NOMO-1 treated with dmso at 0.1 percent for 144 hours (cell line): ENCODE results near the gene GDF10.

Experiments
- DNase-seq: peaks from one replicate; lab custom pipeline; 2025; ENCODE audit not compliant: unreplicated experiment; lab: John Stamatoyannopoulos, UW

The GDF10 gene

DNA sequence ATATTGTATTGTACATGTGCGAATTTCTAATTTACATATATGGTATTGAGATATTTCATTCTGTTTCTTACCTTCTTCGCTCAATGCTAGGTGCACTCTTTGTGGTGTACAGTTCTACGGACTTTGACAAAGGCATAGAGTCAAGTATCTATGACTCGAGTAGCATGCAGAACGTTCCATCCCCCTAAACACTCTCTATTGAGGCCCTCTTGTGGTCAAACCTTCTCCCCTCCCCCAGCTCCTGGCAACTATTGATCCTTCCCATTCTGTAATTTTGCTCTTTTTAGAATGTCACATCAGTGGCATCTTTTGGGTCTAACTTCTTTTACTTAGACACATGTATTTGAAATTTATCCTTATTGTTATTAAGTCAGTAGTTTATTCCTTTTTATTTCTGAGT, 30.7 kb upstream of the GDF10 start:
- DNase-seq = no peak

DNA sequence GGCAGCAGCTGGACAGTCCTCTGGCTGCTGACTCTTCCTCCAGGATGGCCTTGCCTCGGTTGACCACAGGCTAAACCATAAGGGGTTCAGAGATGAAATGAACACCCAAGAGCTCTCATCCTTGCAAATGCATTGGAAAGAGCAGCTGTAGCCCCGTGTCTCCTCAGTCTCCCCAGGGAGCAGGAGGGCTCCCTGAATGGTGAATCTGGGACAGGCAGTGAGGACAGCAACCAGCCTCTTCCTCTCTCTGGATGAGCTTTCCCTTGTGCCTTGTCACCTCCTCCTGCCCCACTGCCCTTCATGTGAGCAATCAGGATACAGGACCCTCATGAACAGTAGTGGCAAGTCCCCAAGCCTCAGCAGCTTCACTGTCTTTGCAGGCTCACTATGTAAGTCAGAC, 23.9 kb upstream of the GDF10 start:
- no peak for DNase-seq

DNA sequence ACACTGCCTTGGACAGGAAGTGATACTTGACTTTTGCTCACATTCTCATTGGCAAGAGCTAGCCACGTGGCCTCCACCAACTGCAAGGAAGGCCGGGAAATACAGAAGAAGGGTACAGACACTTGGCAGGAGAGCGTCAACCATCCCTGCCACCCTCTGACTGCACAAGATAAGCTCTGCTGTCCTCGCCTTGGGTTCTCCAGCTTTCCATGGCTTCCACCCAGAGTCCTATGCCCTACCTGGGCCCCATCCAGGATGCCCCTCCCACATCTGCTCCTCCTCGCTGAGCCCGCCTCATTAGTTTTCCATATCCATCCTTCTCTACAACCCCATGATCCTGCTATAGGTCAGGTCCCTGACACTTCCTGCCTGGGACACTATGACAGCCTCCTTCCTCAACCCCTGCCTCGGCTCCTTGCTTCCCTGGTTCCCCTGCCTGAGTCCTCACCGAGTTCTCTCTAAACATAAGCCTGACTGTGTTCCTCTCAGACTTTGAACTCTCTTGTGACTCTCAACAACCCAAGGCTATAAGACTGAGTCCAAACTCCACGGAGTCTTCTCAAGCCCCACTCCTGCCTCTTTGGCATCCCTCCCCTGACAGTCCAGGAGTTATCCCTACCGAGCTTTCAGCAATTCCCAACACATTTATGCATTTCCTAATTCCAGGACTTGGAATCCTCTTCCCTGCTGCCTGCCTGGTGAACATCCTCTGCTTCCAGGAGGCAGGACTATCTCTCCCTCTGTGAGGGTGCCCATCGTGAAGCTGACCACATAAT, 23.2 kb upstream of the GDF10 start:
- no peak for DNase-seq

DNA sequence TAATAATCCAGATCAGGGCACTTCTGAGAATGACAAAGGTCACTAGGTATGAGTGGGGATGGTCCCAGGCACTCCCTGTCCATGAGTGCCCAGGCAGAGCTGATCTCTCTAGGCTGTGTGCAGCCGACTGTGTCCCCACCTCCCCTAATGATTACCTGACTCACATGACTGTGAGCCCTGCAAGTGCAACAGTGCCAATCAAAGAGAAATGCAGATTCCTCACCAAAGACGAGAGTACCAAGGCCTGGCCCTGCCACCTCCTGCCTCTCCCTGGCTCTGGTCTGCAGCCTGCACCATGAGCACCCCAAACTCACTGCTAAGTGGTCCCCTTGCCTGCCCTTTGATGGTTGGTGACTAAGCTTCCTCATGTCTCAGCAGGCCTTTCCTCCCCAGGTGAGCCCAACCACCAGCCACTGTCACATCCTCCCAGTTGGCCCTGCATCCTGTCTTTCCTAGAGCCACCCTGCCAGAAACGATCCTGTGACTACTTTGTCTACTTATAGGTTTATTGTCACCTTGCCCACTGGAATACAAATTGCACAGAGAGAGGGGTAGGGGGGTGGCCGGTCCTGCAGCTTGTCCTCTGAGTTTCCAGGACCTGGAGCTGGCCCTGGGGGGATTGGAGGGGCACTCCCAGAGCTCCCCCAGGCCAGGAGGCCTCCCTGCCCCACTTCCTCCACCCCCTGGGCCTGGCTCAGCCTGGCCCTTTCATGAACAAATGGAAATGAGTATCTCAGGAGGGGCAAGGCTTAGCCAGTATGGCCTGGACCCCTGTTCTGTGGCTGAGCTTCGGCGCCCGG, 22.4 kb upstream of the GDF10 start:
- no peak for DNase-seq

GRCh38 chr10:47278152-47278473, 21.9 kb upstream of the GDF10 start:
- no peak for DNase-seq

DNA sequence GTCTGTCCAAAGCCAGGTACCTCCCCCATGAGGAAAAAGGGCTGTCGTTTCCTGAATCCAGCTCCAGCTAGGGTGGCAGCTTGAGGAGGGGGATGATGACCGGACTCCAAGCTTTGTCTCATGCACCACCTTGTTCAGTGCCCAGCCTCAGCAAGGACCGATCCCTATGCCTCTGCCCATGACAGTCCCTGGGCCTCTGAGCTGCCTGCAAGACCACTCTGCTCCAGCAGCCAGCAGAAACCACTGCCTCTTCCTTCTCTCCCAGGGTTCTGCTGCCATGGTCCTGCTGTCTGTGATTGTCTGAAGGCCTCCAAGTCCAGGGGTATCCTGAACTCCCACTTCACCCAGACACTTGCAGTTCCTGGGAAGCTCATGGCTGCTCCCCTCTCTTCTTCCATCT, 21.3 kb upstream of the GDF10 start:
- DNase-seq = no peak

- DNase-seq = no peak
These were observed 20.7 kb upstream of the GDF10 start for GRCh38 chr10:47279276-47279675.

DNA sequence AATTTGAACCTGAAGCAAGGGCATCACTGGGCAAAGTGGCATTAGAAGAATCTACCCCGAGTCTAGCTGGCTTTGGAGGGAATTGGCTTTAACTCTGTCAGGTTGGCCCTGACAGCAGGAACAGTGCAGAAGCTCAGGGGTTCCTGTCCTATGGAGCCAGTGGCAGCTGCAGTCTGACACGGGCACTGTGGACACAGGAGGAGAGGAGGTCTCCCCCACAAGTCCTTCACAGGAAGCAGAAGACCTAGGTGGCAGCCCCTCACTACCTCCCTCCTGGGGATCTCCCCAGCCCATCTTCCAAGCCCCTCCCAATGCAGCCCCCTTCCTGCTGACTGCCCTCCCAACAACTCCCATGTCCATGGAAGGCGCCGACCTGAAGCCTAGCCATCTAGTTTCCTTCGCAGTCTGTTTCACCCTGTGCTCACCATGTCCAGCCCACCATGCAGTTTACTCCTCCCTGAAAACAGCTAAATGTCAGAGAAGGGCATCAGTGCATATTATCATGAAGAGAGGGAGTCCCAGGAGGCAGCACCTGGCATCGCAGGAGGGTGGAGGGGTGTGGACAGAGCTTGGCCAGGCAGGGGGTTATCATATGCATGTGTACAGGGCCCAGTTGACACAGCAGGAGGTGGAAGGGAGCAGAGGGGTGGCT, 17.9 kb upstream of the GDF10 start:
- DNase-seq = no peak

DNA sequence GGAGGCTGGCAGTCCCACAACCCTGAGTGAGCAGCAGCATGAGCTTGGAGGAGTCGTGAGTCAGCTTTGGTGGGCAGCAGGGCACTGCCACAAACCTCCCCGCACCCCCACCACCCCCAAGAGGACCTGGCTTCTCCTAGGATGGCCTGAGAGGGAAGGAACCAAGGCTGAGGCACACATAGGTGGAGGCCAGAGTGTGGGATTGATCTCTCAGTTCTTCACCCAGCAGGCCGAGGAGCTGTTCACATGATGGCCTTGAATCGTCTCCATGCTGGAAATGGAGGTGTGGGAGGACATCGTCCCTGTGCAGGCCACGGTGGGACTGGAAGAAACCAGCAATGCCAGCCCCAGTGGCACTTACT, 17.4 kb upstream of the GDF10 start:
- no peak for DNase-seq

GRCh38 chr10:47283101-47283630, 16.8 kb upstream of the GDF10 start:
- DNase-seq = no peak

DNA sequence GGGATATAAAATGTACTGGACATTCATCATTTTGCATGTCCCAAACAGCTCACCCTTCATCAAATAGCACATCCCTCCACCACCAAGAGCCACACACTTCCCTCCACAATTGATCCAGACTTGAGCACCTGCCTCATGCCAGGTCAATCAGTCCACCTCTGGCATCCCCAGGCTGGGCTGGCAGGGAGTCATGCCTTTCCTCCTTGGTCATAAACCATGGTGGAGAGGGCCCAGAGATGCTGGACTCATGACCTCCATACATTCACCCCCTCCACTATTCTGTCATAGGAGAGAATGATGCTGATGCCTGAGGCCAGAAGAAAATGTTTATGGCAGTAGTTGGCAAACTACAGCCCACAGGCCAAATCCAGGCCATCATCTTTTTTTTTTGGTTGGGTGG, 16.1 kb upstream of the GDF10 start:
- no peak for DNase-seq

DNA sequence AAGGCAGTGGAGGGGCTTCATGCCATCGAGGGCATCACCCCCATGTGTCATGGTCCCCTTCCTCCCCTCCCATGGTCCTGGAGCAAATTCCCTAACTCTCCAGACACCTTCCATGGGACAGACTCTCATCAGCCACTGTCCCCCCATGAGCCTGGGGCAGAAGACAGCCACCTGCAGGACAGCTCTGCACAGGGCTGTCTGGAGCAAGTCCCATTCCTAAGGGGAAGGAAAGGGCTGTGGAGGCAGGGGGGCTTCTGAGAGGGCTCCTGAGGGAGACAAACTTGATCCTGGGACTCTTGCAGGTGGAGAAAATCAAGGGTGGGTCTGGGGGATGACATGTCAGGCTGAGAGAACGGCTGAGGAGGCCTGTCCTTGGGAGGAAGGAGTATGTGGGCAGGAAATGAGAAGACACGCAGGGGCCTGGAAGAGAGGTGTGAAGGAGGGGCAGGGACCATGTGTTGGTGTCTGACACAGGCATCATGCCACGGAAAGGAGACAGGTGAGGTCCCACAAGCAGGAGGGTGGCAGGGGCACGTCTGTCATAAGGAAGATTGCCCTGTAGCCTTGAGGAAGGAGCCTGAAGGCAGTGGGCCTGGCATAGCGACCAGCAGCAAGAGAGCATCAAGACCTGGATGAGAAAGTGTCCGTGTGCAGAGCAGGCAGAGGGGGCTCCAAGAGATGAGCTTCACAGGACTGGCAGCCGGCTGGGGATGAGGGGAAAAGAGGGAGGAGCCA, 14.4 kb upstream of the GDF10 start:
- no peak for DNase-seq

DNA sequence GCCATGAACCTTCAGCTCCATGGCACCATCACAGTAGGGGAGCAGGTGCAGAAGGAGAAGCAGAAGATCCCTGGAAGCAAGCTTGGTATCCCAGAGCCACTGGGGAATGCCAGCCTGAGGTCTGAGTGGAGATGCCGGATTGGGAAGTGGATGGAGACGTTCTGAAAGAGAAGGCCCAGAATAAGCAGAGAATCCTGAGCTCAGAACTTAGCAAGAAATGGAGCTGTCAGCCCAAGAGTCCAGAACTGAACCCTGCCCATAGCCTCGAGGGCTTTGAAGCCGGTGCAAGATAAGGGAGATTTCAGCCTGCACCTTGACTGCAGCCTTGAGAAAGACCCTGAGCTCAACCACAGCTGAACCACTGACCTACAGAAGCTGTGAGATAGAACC, 13.9 kb upstream of the GDF10 start:
- no peak for DNase-seq

GRCh38 chr10:47286591-47287315, 13.2 kb upstream of the GDF10 start:
- DNase-seq = no peak

DNA sequence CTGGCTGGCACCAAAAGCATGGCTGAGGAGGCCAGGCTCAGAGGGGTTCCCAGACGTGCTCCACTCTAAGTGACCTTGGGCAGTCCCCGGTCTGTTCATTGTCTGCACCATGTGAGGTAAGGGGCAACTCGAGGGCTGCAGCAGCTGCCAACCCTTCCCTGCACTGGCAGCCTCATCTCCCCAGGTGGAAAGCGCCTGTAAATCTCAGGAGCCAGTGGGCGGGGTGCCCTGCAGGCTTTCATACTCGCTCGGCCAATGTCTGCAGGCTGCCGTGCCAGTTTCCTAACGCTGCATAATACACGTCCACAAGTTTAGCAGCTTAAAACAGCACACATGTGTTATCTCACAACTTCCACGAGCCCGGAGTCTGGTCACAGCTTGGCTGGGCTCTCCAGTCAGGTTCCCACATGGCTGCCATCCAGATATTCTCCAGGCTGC, 12.6 kb upstream of the GDF10 start:
- DNase-seq = no peak

DNA sequence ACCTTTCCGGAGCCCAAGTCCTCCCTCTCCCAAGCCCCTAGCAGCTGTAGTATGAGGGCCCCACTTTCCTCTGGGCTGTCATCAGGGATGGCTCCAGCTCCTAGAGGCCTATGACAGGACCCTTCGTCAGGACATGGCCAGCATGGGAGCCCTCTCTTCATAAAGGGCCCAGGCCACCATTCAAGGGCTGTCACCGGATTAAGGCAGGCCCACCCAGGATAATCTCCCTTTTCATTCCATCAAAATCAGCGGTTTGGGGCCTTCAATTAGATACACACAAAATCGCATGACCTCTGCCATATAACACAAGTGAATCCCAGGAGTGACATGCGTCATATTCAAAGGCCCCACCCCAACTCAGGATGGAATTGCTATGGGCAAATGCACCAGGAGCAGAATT, 12.2 kb upstream of the GDF10 start:
- DNase-seq = no peak

DNA sequence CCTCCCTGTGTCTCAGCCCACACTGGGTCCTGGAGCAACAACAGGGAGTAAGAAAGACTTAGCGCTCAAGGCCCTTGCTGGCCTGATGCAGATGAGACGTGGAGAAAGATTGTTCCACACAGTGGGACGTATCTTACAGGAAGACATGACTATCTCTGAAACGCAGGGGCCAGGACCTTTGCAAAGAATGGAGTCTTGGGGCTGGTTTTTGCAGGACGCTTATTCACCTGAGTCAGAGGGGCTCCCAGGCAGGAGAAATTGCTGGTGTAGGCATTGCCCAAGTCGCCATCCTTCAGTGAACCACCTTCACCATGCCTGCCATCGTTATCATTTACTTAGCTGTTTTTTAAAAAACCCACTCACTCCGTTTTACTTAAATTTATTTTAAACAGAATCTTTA, 11.8 kb upstream of the GDF10 start:
- DNase-seq = no peak

GRCh38 chr10:47288916-47289495, 11.0 kb upstream of the GDF10 start:
- no peak for DNase-seq

DNA sequence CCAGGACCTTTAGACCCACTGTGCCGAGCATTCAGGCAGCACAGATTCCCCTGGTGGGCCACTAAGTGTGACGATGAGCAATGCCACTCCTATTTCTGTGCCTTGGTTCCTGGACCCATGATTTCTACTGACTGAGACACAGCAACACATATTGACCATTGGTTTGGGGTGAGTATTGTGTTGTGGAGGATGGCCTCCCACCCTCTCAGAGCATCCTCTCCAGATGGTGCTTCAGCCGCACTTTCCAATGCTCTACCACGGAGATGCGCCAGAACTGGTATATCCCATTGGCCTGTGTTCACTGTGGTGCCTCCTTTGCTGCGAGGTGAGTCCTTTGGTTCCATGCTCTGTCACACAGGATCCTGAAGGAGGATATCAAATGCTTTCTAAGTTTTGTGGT, 10.1 kb upstream of the GDF10 start:
- DNase-seq = no peak

- DNase-seq = no peak
These were observed 9.7 kb upstream of the GDF10 start for GRCh38 chr10:47290338-47290737.
